GM12878 (cell line): Measurements from ENCODE around the gene EIF1. TPM values are rescaled to one million over a fixed set of nuclear protein-coding genes. Genes with fewer than 3 reads are reported as not detected.
A peak's percentile ranks its signal among the peaks of the same experiment; 100 is the strongest.

Experiments
- ATAC-seq: fragments of 200-7000 bp; cut with Tn5 transposase; 3 replicates; pipeline ENCODE4 v1.9.1; 2020; ENCODE audit warnings: mild to moderate bottlenecking, moderate library complexity
- BruUV-seq: library from RNA; stranded (reverse); fragments of 400-500 nt; replicated peaks from 2 replicates; lab custom pipeline; 2021; lab: Mats Ljungman, UMichigan
- CTCF ChIA-PET: fragments of 300-600 bp; sonication (Branson Sonifier 250); formaldehyde crosslinking; extraction: SDS; loops from one replicate; lab custom pipeline; 2021; ENCODE audit warnings: inconsistent platforms; lab: Yijun Ruan, JAX
- POLR2A ChIA-PET: fragments of 350-600 bp; formaldehyde crosslinking; extraction: SDS; loops from one replicate; lab custom pipeline; 2021; ENCODE audit warnings: inconsistent platforms; lab: Charles Lee
- RAD21 ChIA-PET: fragments of 300-600 bp; sonication (Branson Sonifier 250); formaldehyde crosslinking; loops from one replicate; lab custom pipeline; 2023; ENCODE audit warnings: antibody characterized with exemption; ENCODE audit not compliant: unreplicated experiment; lab: Charles Lee
- SMC1A ChIA-PET: fragments of 300-600 bp; sonication (Branson Sonifier 250); formaldehyde crosslinking; loops from one replicate; lab custom pipeline; 2023; ENCODE audit not compliant: unreplicated experiment, uncharacterized antibody; lab: Charles Lee
- DNase-seq: peaks from one replicate; pipeline ENCODE4 v3.0.0-alpha.2; 2011; ENCODE audit warnings: low read depth, low spot score
- FAIRE-seq: peaks from 3 replicates; lab custom pipeline; 2011; peaks lifted over from hg19 to GRCh38; lab: Jason Lieb, UNC
- H2AFZ ChIP-seq: 2 replicates; pipeline ENCODE4 v1.6.0; 2011; ENCODE audit warnings: low read depth, low read length, control low read depth; ENCODE audit not compliant: control insufficient read depth
- H3K27ac ChIP-seq: 2 replicates; pipeline ENCODE4 v1.5.1; 2011; ENCODE audit warnings: control low read depth; ENCODE audit not compliant: control insufficient read depth, insufficient read depth
- H3K27me3 ChIP-seq, 2 experiments: replicated peaks in 1 of 2; 2 replicates each; pipeline versions ENCODE4 v1.6.0 to v1.6.1; 2011; ENCODE audit warnings: low read length in 1 of 2; ENCODE audit not compliant: control insufficient read depth in 2 of 2, insufficient read depth in 2 of 2
- H3K36me3 ChIP-seq, 2 experiments: 2 replicates each; pipeline ENCODE4 v1.5.1; 2011; ENCODE audit warnings: low read length in 1 of 2; ENCODE audit not compliant: control insufficient read depth in 2 of 2, insufficient read depth in 2 of 2
- H3K4me1 ChIP-seq: 2 replicates; pipeline ENCODE4 v1.6.1; 2011; ENCODE audit warnings: mild to moderate bottlenecking, low read length, moderate library complexity, mixed read lengths; ENCODE audit not compliant: control insufficient read depth, insufficient read depth
- H3K4me2 ChIP-seq: 2 replicates; pipeline ENCODE4 v1.6.0; 2011; ENCODE audit warnings: control low read depth; ENCODE audit not compliant: control insufficient read depth, insufficient read depth
- H3K4me3 ChIP-seq: fragments of 200-600 bp; sonication (generic); 2 replicates; pipeline ENCODE4 v1.5.1; 2016
- H3K79me2 ChIP-seq: 2 replicates; pipeline ENCODE4 v1.6.0; 2011; ENCODE audit warnings: low read length; ENCODE audit not compliant: control insufficient read depth, insufficient read depth
- H3K9ac ChIP-seq: 2 replicates; pipeline ENCODE4 v1.8.0; 2011; ENCODE audit warnings: low read length, control low read depth, mixed read lengths; ENCODE audit not compliant: control insufficient read depth, insufficient read depth
- H3K9me3 ChIP-seq: replicated peaks from 3 replicates; pipeline ENCODE4 v1.5.1; 2011; ENCODE audit warnings: mild to moderate bottlenecking, low read length; ENCODE audit not compliant: control insufficient read depth, insufficient read depth
- H4K20me1 ChIP-seq: 2 replicates; pipeline ENCODE4 v1.6.0; 2011; ENCODE audit not compliant: control insufficient read depth, insufficient read depth
- ASH2L ChIP-seq: fragments of 300-600, 200-600 bp; sonication (generic); IDR thresholded peaks from 2 replicates; pipeline ENCODE4 v1.6.1; 2017; ENCODE audit warnings: low read depth, mild to moderate bottlenecking, borderline replicate concordance
- BCL11A ChIP-seq: IDR thresholded peaks from 2 replicates; pipeline ENCODE4 v1.6.1; 2011; ENCODE audit warnings: low read depth, low read length
- BHLHE40 ChIP-seq, 2 experiments: fragments of 450-650 bp in 1 of 2; IDR thresholded peaks; 2 replicates each; pipeline ENCODE4 v1.6.1; 2011 to 2017; ENCODE audit warnings: low read depth in 2 of 2, borderline replicate concordance in 1 of 2, improper control_type of control experiment in 1 of 2, low read length in 1 of 2, mild to moderate bottlenecking in 1 of 2
- CBFB ChIP-seq: IDR thresholded peaks from 2 replicates; pipeline ENCODE4 v1.6.1; 2016; ENCODE audit warnings: antibody characterized with exemption, low read depth
- CHD2 ChIP-seq: IDR thresholded peaks from 2 replicates; pipeline ENCODE4 v1.6.1; 2011; ENCODE audit warnings: low read depth, low read length, improper control_type of control experiment, borderline replicate concordance
- DPF2 ChIP-seq: fragments of 450-650 bp; IDR thresholded peaks from 2 replicates; pipeline ENCODE4 v1.6.1; 2017; ENCODE audit warnings: mild to moderate bottlenecking
- EED ChIP-seq: sonication (generic); IDR thresholded peaks from 2 replicates; pipeline ENCODE4 v1.6.1; 2016; ENCODE audit warnings: antibody characterized with exemption, low read depth
- GATAD2B ChIP-seq: fragments of 450-650 bp; conservative IDR thresholded peaks from 2 replicates; pipeline ENCODE4 v1.6.1; 2017; ENCODE audit warnings: low read depth, mild to moderate bottlenecking, moderate library complexity
- IRF4 ChIP-seq: IDR thresholded peaks from 2 replicates; pipeline ENCODE4 v1.6.1; 2011; ENCODE audit warnings: low read depth, low read length
- LARP7 ChIP-seq: fragments of 450-650 bp; IDR thresholded peaks from 2 replicates; pipeline ENCODE4 v1.6.1; 2017; ENCODE audit warnings: mild to moderate bottlenecking
- MXI1 ChIP-seq: fragments of 150-350 bp; IDR thresholded peaks from 2 replicates; pipeline ENCODE4 v1.6.1; 2011; ENCODE audit warnings: low read depth, mild to moderate bottlenecking, inconsistent platforms, low read length, improper control_type of control experiment
- NR2F1 ChIP-seq: fragments of 450-650 bp; conservative IDR thresholded peaks from 2 replicates; pipeline ENCODE4 v1.6.1; 2017; ENCODE audit warnings: mild to moderate bottlenecking
- PRDM15 ChIP-seq: fragments of 450-650 bp; formaldehyde crosslinking; IDR thresholded peaks from 2 replicates; pipeline ENCODE4 v1.4.0; 2020; ENCODE audit warnings: mild to moderate bottlenecking, moderate library complexity
- RAD21 ChIP-seq: IDR thresholded peaks from 2 replicates; pipeline ENCODE4 v1.6.1; 2011; ENCODE audit warnings: mild to moderate bottlenecking, low read depth, low read length, moderate library complexity; ENCODE audit not compliant: insufficient read depth
- SMARCA5 ChIP-seq: fragments of 450-650 bp; IDR thresholded peaks from 2 replicates; pipeline ENCODE4 v1.6.1; 2017; ENCODE audit warnings: mild to moderate bottlenecking
- SMC3 ChIP-seq: IDR thresholded peaks from 2 replicates; pipeline ENCODE4 v1.6.1; 2011; ENCODE audit warnings: low read length, improper control_type of control experiment, borderline replicate concordance
- SP1 ChIP-seq: IDR thresholded peaks from one replicate; pipeline ENCODE4 v1.6.1; 2011; ENCODE audit warnings: low read depth, low read length
- STAT3 ChIP-seq: IDR thresholded peaks from 2 replicates; pipeline ENCODE4 v1.6.1; 2011; ENCODE audit warnings: low read depth, low read length, improper control_type of control experiment
- WGBS: methylation state at CpG from one replicate; pipeline ENCODE4 v1.1.6; 2016; ENCODE audit warnings: low lambda C conversion rate; ENCODE audit not compliant: insufficient replicate concordance, insufficient coverage; ENCODE audit errors: missing lambda C conversion rate; 5-methylcytosine and 5-hydroxymethylcytosine counted together
- in situ Hi-C: fragments of 300-500 bp; cut with MboI; formaldehyde crosslinking; loops from 9 replicates; pipeline ENCODE4 v1.14.3; 2018; ENCODE audit warnings: mixed read lengths
- intact Hi-C: fragments of 100-400 bp; cut with micrococcal nuclease; formaldehyde crosslinking; loops from one replicate; pipeline ENCODE4 v1.14.2; 2022; ENCODE audit not compliant: unreplicated experiment
- polyA plus RNA-seq, 11 experiments: library from polyadenylated mRNA; depleted of rRNA in 4 of 11; unstranded in 6 of 11; stranded (reverse) in 5 of 11; fragments of >200 nt; fragmentation: Nextera tagmentation in 4 of 11; fragmentation: Illumina TruSeq in 1 of 11; extraction: Ambion mirVana in 4 of 11; extraction: Trizol in 1 of 11; gene quantifications; 1 replicate in 1 of 11; 2 replicates in 10 of 11; pipeline versions ENCODE4 v1.2.1 to v1.2.3, GENCODE V29; 2011 to 2016; ENCODE audit warnings: inconsistent platforms in 2 of 11, missing spikeins in 2 of 11, low read depth in 1 of 11
- total RNA-seq, 4 experiments: library from RNA; depleted of rRNA in 3 of 4; stranded (reverse); fragments of >200 nt in 3 of 4; fragmentation: Illumina TruSeq in 1 of 4; extraction: Trizol in 1 of 4; gene quantifications; 2 replicates each; pipeline versions ENCODE4 v1.2.1 to v1.2.3, GENCODE V29; 2013 to 2021

The EIF1 gene
- total and polyA plus RNA-seq, 10 of the 15 experiments (the other 5 are each of a cell fraction or from before 2014, with no cell fraction given): 39.4 to 815 (median 480) TPM

DNA sequence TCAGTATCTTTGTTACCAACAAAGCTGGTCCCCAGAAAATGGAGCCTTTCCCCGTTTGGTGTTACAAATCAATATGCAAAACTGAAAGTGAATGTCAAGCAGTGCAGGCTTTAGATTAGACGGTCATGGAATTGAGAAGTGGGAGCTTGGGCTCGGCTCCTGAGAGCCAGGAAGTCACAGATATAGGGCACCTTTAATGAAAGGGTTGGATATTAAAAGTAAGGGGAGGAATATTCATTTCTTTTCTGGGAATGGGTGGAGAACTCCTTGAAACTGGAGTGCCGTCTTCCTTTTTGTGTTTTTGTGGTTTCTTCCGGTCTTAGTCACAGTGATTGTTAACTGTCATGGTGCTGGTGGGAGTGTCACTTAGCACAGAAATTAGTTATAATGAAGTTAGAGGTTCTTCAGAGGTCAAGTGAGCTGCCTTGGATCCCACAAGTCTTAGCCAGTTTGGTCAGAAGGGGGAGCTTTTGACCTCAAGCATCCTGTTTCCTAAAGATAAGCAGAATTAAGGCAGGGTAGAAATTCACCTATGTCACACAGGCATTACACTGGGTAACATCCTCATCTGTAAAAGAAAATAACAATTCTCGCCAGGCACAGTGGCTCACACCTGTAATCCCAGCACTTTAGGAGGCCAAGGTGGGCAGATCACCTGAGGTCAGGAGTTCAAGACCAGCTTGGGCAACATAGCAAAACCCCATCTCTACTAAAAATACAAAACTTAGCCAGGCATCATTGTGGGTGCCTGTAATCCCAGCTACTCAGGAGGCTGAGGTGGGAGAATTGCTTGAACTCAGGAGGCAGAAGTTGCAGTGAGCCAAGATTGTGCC, 9.6 kb upstream of the EIF1 start:
- ChIA-PET RAD21 (interaction anchor here (0.6 to 6.5 kb wide), 9 partner anchors 10 to 1116 kb away, joined by 3 to 105 read pairs (median 5); partner anchors contain the start of gene EIF1), POLR2A (interaction anchor here (0.6 to 7.3 kb wide), 9 partner anchors 11 to 1560 kb away, joined by 3 to 177 read pairs (median 4); partner anchors contain the start of genes EIF1, JUP and KLHL11), CTCF (interaction anchor here (0.6 to 9.5 kb wide), 8 partner anchors 11 to 1125 kb away, joined by 3 to 265 read pairs (median 8); partner anchors contain the start of gene EIF1), SMC1A (interaction anchor here (0.7 to 7.5 kb wide), 7 partner anchors 11 to 1076 kb away, joined by 3 to 122 read pairs (median 3); partner anchors contain the start of genes CNP and EIF1)
- DNase-seq: peak; percentile 84
- Histone ChIP-seq H3K4me1 (peaks cover 7% of the 10 kb centered on the region), H3K4me2 (peak overlapping the region; percentile 90), H4K20me1 (no peaks in the 10 kb centered on the region), H3K27me3 (no peaks in the 10 kb centered on the region), H3K79me2 (no peaks in the 10 kb centered on the region), H3K9me3 (no peaks in the 10 kb centered on the region; the same call in 2 of the 3 replicates), H3K4me3 (peak overlapping the region; percentile 51), H2AFZ (peak overlapping the region; percentile 76), H3K36me3 (no peaks in the 10 kb centered on the region), H3K9ac (peak overlapping the region; percentile 73), H3K27ac (peak overlapping the region; percentile 88)
- no TSS peak for BruUV-seq
- in situ Hi-C loops (loop anchor here (10.0 to 25.0 kb wide), 3 partner anchors 1354 to 1683 kb away; partner anchors contain the start of gene TMEM106A), intact Hi-C loops (loop anchor here (1.0 kb wide), 1 partner anchor 9 kb away; the partner anchor contains the start of gene EIF1)
- peak; percentile 82 for ATAC-seq
- peak; percentile 86 for FAIRE-seq
- 0% methylated on average over 6 of the region's 6 CpGs for WGBS
- TF ChIP-seq IRF4 (no peak), CBFB (0 out of 2 replicates have a peak, but pooled peaks have one; percentile 39), NR2F1 (peak; percentile 97), CHD2 (peak; percentile 25; the same call in 1 of the 2 replicates), SMARCA5 (peak; percentile 48; the same call in 1 of the 2 replicates), ASH2L (0 out of 2 replicates have a peak, but pooled peaks have one; percentile 57), MXI1 (peak; percentile 67; the same call in 1 of the 2 replicates), SMC3 (peak; percentile 42; the same call in 1 of the 2 replicates), SP1 (peak; percentile 63), DPF2 (peak; percentile 77), BHLHE40 (IDR thresholded peaks at IDR 0.05; ENCODE audit: borderline replicate concordance in 1 of 2, low read depth in 2 of 2, low read length in 1 of 2) (peak in 1 of 2 experiments; percentile 40; a peak in 2 of 4 replicates), LARP7 (no peak), STAT3 (no peak; the same call in 1 of the 2 replicates), EED (peak; percentile 49), BCL11A (peak; percentile 52; the same call in 1 of the 2 replicates), PRDM15 (no peak), RAD21 (peak; percentile 51; the same call in 1 of the 2 replicates), GATAD2B (0 out of 2 replicates have a peak, but pooled peaks have one; percentile 34)
